ENCODE measurements around the gene POU5F1. TPM values are rescaled to one million over a fixed set of nuclear protein-coding genes. Genes with fewer than 3 reads are reported as not detected.
"Not testable (repeated sequence)": the region's sequence is repeated elsewhere in the genome, so short reads cannot be mapped to it uniquely, and the experiment has no call there.

POU5F1 gene
- total and polyA plus RNA-seq, 3 donors from 2014 or later = 1.3 to 4.2 (median 3.0) TPM

- H3K4me1 ChIP-seq = no peaks in the 10 kb centered on the region
- H3K9me3 ChIP-seq = no peaks in the 10 kb centered on the region
- H3K4me3 ChIP-seq = no peak overlapping the region
- DNase-seq = no peak
- H3K27ac ChIP-seq = no peak overlapping the region
- intact Hi-C loops (cut with DNase I; ENCODE audit: low total_unique reads) = loop anchor here (5.0 kb wide), 1 partner anchor 57 kb away; the partner anchor contains the start of gene PSORS1C2
- no peaks in the 10 kb centered on the region for H3K27me3 ChIP-seq
- H3K36me3 ChIP-seq (ENCODE audit: low read depth, missing control alignments) = no peaks in the 10 kb centered on the region
- TF ChIP-seq CTCF (IDR thresholded peaks at IDR 0.05) (no peak), POLR2A (IDR thresholded peaks at IDR 0.05) (no peak)
- WGBS, 2 donors = 66 to 74% methylated on average over 6 of the region's 6 CpGs
Observed at GRCh38 chr6:31194061-31194834, 23.8 kb upstream of the POU5F1 start.

DNA sequence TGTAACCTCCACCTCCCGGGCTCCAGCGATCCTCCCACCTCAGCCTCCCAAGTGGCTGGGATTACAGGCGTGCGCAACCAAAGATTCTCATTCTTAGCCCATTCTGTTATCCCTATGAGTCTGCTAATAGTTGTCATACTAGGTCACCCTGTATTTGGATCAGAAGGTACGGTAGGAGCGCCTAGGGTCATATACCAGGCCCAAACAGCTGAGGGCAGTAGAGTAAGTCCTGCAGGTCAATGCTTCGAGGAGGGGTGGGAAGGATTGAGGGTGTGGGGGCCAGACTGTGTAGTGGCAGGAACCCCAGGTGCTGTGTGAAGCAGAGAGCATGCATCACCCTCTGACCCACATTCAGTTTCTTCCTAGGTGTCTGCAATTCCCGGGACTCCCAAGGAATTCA is 22.7 kb upstream of the POU5F1 start:
- no peaks in the 10 kb centered on the region for H3K36me3 ChIP-seq (ENCODE audit: low read depth, missing control alignments)
- TF ChIP-seq POLR2A (IDR thresholded peaks at IDR 0.05) (no peak), CTCF (IDR thresholded peaks at IDR 0.05) (no peak)
- no peaks in the 10 kb centered on the region for H3K4me1 ChIP-seq
- H3K27me3 ChIP-seq = no peaks in the 10 kb centered on the region
- no peaks in the 10 kb centered on the region for H3K9me3 ChIP-seq
- H3K27ac ChIP-seq = no peak overlapping the region
- no peak overlapping the region for H3K4me3 ChIP-seq
- 69 to 79% methylated on average over 8 of the region's 8 CpGs for WGBS, 2 donors
- intact Hi-C loops (cut with DNase I; ENCODE audit: low total_unique reads) = loop anchor here (5.0 kb wide), 1 partner anchor 56 kb away; the partner anchor contains the start of gene PSORS1C2
- DNase-seq = no peak

- peak; percentile 80 for DNase-seq
- WGBS, 2 donors = 68 to 69% methylated on average over 10 of the region's 10 CpGs
Observed at GRCh38 chr6:31192431-31193105, 22.1 kb upstream of the POU5F1 start.

GRCh38 chr6:31190488-31190887 is 20.0 kb upstream of the POU5F1 start:
- H3K4me1 ChIP-seq = no peaks in the 10 kb centered on the region
- 68 to 94% methylated on average over 4 of the region's 4 CpGs for WGBS, 2 donors
- intact Hi-C loops (cut with DNase I; ENCODE audit: low total_unique reads) = loop anchor here (5.0 kb wide), 1 partner anchor 53 kb away; the partner anchor contains the start of gene PSORS1C2
- H3K27ac ChIP-seq = no peak overlapping the region
- no peaks in the 10 kb centered on the region for H3K27me3 ChIP-seq
- H3K4me3 ChIP-seq = no peak overlapping the region
- TF ChIP-seq POLR2A (IDR thresholded peaks at IDR 0.05) = no peak
- TF ChIP-seq CTCF (IDR thresholded peaks at IDR 0.05) = no peak
- no peak for DNase-seq
- no peaks in the 10 kb centered on the region for H3K36me3 ChIP-seq (ENCODE audit: low read depth, missing control alignments)
- no peaks in the 10 kb centered on the region for H3K9me3 ChIP-seq

More at GRCh38 chr6:31192431-31193105, 22.1 kb upstream of the POU5F1 start:
- not testable (repeated sequence) for H3K36me3 ChIP-seq (ENCODE audit: low read depth, missing control alignments); H3K4me1 ChIP-seq; H3K27me3 ChIP-seq; H3K27ac ChIP-seq; H3K4me3 ChIP-seq; H3K9me3 ChIP-seq
- peak in 2 of 3 experiments; percentile 25 to 46 for TF ChIP-seq CTCF (IDR thresholded peaks at IDR 0.05)
- intact Hi-C loops (cut with DNase I; ENCODE audit: low total_unique reads) = loop anchor here (5.0 kb wide), 1 partner anchor 55 kb away; the partner anchor contains the start of gene PSORS1C2

- DNase-seq; H3K4me3 ChIP-seq; H3K4me1 ChIP-seq; H3K27me3 ChIP-seq; intact Hi-C loops (cut with DNase I; ENCODE audit: low total_unique reads); H3K9me3 ChIP-seq; H3K36me3 ChIP-seq (ENCODE audit: low read depth, missing control alignments); H3K27ac ChIP-seq: not testable (repeated sequence)
- WGBS, 2 donors = 89 to 96% methylated on average over 3 of the region's 3 CpGs
Observed at GRCh38 chr6:31189223-31189622, 18.7 kb upstream of the POU5F1 start.
